ENCODE data around the gene ITGA11.

Gene ITGA11

GRCh38 chr15:68310178-68310803 is 121.7 kb downstream of the ITGA11 start:
- DNase-seq, result no peak

GRCh38 chr15:68309024-68309423 is 122.9 kb downstream of the ITGA11 start:
- DNase-seq, result no peak

GRCh38 chr15:68307131-68307928 is 124.6 kb downstream of the ITGA11 start:
- no peak for DNase-seq

- no peak for DNase-seq
These were observed 126.5 kb downstream of the ITGA11 start for GRCh38 chr15:68305420-68305871.

- no peak for DNase-seq
These were observed 127.2 kb downstream of the ITGA11 start for GRCh38 chr15:68304589-68305337.

- no peak for DNase-seq
These were observed 128.2 kb downstream of the ITGA11 start for GRCh38 chr15:68303560-68304436.

- no peak for DNase-seq
These were observed 128.8 kb downstream of the ITGA11 start for GRCh38 chr15:68303134-68303533.

- DNase-seq, result no peak
These were observed 129.2 kb downstream of the ITGA11 start for GRCh38 chr15:68302729-68303128.

GRCh38 chr15:68301301-68301700 is 130.7 kb downstream of the ITGA11 start:
- no peak for DNase-seq

GRCh38 chr15:68300115-68300940 is 131.6 kb downstream of the ITGA11 start:
- no peak for DNase-seq

- DNase-seq, result no peak
These were observed 132.5 kb downstream of the ITGA11 start for GRCh38 chr15:68299436-68299835.

- peak in 2 of 5 experiments; percentile 24 to 68 for DNase-seq
These were observed 133.0 kb downstream of the ITGA11 start for GRCh38 chr15:68298882-68299381.

- no peak for DNase-seq
These were observed 133.6 kb downstream of the ITGA11 start for GRCh38 chr15:68298336-68298735.

GRCh38 chr15:68295014-68295805 is 136.8 kb downstream of the ITGA11 start:
- DNase-seq, result no peak

GRCh38 chr15:68292967-68293366 is 139.0 kb downstream of the ITGA11 start:
- DNase-seq, result no peak

GRCh38 chr15:68292157-68292781 is 139.7 kb downstream of the ITGA11 start:
- DNase-seq, result no peak

GRCh38 chr15:68290715-68291114 is 141.2 kb downstream of the ITGA11 start:
- no peak for DNase-seq

- DNase-seq, result no peak
These were observed 142.2 kb downstream of the ITGA11 start for GRCh38 chr15:68289621-68290352.

GRCh38 chr15:68289057-68289456 is 142.9 kb downstream of the ITGA11 start:
- DNase-seq, result no peak

Data from T-helper 2 cell (primary cell).